Brain microvascular endothelial cell (primary cell): ENCODE data around the gene MTAP.
A peak's percentile ranks its signal among the peaks of the same experiment; 100 is the strongest.

Experiments used
- DNase-seq: peaks from one replicate; pipeline ENCODE4 v3.0.0-alpha.2; 2020
- H3K27ac ChIP-seq: fragments of 250-450 bp; sonication (Bioruptor Pico); 2 replicates; pipeline ENCODE4 v1.5.1; 2020; ENCODE audit warnings: mild to moderate bottlenecking, moderate library complexity
- H3K27me3 ChIP-seq: fragments of 250-450 bp; sonication (Bioruptor Pico); replicated peaks from 2 replicates; pipeline ENCODE4 v1.5.1; 2020; ENCODE audit warnings: mild to moderate bottlenecking
- H3K36me3 ChIP-seq: fragments of 250-450 bp; sonication (Bioruptor Pico); replicated peaks from 2 replicates; pipeline ENCODE4 v1.5.1; 2020; ENCODE audit warnings: mild to moderate bottlenecking
- H3K4me3 ChIP-seq: 2 replicates; pipeline ENCODE4 v1.5.1; 2011; ENCODE audit warnings: low read depth, mild to moderate bottlenecking, control low read depth, low read length, moderate library complexity
- CTCF ChIP-seq: IDR thresholded peaks from 2 replicates; pipeline ENCODE4 v1.5.1; 2011; ENCODE audit warnings: low read depth, mild to moderate bottlenecking, moderate library complexity, low read length, control low read depth, inconsistent platforms; ENCODE audit errors: missing control alignments
- in situ Hi-C: cut with HindIII; loops from 2 replicates; pipeline ENCODE4 v1.10.0; 2017; ENCODE audit warnings: low sequenced_read_pairs, low pct_ligation_motif_present

The MTAP gene

GRCh38 chr9:21836437-21837161 lies 34.2 kb downstream of the MTAP start:
- Histone ChIP-seq H3K27me3 (no peaks in the 10 kb centered on the region), H3K4me3 (peak overlapping the region; percentile 6), H3K27ac (peak overlapping the region; percentile 96), H3K36me3 (peaks cover 20% of the 10 kb centered on the region)
- in situ Hi-C loops = no loop called here
- DNase-seq = peak; percentile 99
- TF ChIP-seq CTCF = no peak

GRCh38 chr9:21837501-21837900 lies 35.1 kb downstream of the MTAP start:
- in situ Hi-C loops = no loop called here
- Histone ChIP-seq H3K27me3 (no peaks in the 10 kb centered on the region), H3K4me3 (no peak overlapping the region), H3K27ac (peak overlapping the region; percentile 96), H3K36me3 (peaks cover 22% of the 10 kb centered on the region)
- no peak for TF ChIP-seq CTCF
- DNase-seq = no peak

DNA sequence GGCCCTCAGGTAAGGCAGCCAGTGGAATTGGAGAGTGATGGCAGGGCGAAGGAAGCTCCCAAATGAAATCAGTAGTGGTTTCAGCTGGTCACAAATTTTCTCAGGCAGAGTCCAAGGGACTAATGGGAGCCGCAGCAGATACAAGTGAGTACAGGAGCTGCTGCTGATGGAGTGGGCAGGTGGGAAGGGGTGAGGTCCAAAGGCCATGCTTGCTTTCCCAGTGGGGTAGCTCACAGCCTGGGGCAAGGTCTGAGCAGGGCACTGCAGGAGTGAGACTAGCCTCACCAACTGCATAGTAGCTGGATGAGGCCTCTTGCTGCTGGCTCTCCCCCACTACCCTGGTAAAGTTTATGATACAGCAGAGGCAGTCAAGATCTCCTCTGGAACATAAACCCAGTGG lies 38.2 kb downstream of the MTAP start:
- DNase-seq = no peak
- in situ Hi-C loops = no loop called here
- TF ChIP-seq CTCF = no peak
- Histone ChIP-seq H3K36me3 (peaks cover 22% of the 10 kb centered on the region), H3K27ac (no peak overlapping the region), H3K4me3 (no peak overlapping the region), H3K27me3 (no peaks in the 10 kb centered on the region)

GRCh38 chr9:21841133-21841532 lies 38.7 kb downstream of the MTAP start:
- in situ Hi-C loops = no loop called here
- Histone ChIP-seq H3K27ac (no peak overlapping the region), H3K4me3 (no peak overlapping the region), H3K27me3 (no peaks in the 10 kb centered on the region), H3K36me3 (peaks cover 22% of the 10 kb centered on the region)
- no peak for DNase-seq
- no peak for TF ChIP-seq CTCF

- Histone ChIP-seq H3K4me3 (no peak overlapping the region), H3K36me3 (peaks cover 2% of the 10 kb centered on the region), H3K27ac (no peak overlapping the region), H3K27me3 (no peaks in the 10 kb centered on the region)
- no peak for DNase-seq
- TF ChIP-seq CTCF = no peak
- in situ Hi-C loops = no loop called here
Measured at GRCh38 chr9:21848615-21849014, 46.2 kb downstream of the MTAP start.

DNA sequence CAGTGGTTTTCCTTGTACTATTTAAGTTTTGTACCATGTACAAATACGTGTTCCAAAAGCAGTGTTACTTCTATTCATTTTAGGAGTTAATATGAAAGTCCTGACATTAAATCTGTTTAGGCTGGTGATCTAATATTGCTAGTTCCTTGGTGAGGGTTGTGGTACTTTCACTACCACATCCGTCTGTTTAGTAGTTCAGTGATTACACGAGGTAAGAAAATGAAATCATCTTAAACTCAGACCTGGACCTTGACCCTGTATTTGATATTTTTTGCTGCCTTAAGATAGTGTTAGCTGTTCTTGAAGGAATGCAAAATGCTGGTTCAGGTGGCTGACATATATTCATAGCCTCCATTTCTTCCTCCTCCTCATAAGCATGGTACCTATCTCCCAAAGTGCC lies 50.3 kb downstream of the MTAP start:
- no peak for DNase-seq
- Histone ChIP-seq H3K27me3 (no peaks in the 10 kb centered on the region), H3K4me3 (no peak overlapping the region), H3K27ac (no peak overlapping the region), H3K36me3 (peaks cover 10% of the 10 kb centered on the region)
- TF ChIP-seq CTCF = no peak
- in situ Hi-C loops = no loop called here
